ENCODE results near the gene COL18A1.

COL18A1 gene

DNA sequence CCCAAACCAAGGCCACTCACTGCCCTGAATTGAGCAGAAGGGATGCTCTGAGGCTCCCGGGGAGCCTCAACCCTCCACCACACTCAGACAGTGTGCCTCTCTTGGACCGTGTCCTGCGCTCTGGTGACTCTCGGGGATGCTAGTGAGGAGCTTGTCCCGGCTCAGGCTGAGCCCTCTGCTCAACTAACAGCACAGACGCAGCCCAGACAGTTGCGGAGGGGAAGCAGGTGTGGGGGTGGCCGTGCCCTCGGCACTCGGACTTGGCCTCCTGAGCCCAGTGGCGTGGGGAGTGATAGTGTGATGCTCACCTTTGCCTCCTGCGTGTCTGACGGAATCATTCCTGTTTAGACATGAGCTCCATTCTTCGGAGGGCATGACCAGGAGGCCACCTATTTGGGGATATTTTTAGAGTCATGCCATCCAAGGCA is 152.7 kb downstream of the COL18A1 start:
- no peaks in the 10 kb centered on the region for H3K36me3 ChIP-seq (replicated peaks in 1 of 2; ENCODE audit: control insufficient read depth in 2 of 2, insufficient read depth in 2 of 2, low read length in 2 of 2)
- no peak overlapping the region for H2BK120ac ChIP-seq (ENCODE audit: low read depth, low read length)
- no peak overlapping the region for H4K91ac ChIP-seq (ENCODE audit: low read depth, low read length, poor library complexity)
- WGBS, 2 donors (ENCODE audit: extremely low coverage in 2 of 2, insufficient read length in 2 of 2, insufficient replicate concordance in 1 of 2): no CpG with 5 or more reads among the region's 14 CpGs
- H2AK5ac ChIP-seq (ENCODE audit: low read depth, low read length): peak overlapping the region; percentile 38
- H3K4me2 ChIP-seq (ENCODE audit: insufficient read depth, low read length, poor library complexity, severe bottlenecking): no peak overlapping the region
- no peak overlapping the region for H3K18ac ChIP-seq (ENCODE audit: low read length)
- H3K27ac ChIP-seq (replicated peaks; ENCODE audit: low read length): no peak overlapping the region
- H3K23ac ChIP-seq (ENCODE audit: low read depth, low read length, poor library complexity): peak overlapping the region; percentile 76
- peak overlapping the region; percentile 73 for H2BK15ac ChIP-seq (ENCODE audit: low read length)
- H4K8ac ChIP-seq (ENCODE audit: low read depth, low read length): no peak overlapping the region
- H2BK12ac ChIP-seq (ENCODE audit: low read length): no peak overlapping the region
- H3K4me1 ChIP-seq (ENCODE audit: control insufficient read depth in 2 of 2, insufficient read depth in 1 of 2, low read depth in 1 of 2, low read length in 2 of 2): peaks cover 2 to 9% of the 10 kb centered on the region in 2 donors
- no peak overlapping the region for H3K9ac ChIP-seq (ENCODE audit: low read depth, low read length, poor library complexity)
- peaks cover 0 to 32% (median 0%) of the 10 kb centered on the region in 3 experiments for H3K27me3 ChIP-seq (ENCODE audit: control insufficient read depth in 3 of 3, insufficient read depth in 3 of 3, low read depth in 1 of 3, low read length in 3 of 3)
- H3K4ac ChIP-seq (ENCODE audit: low read length): peak overlapping the region; percentile 85
- no peaks in the 10 kb centered on the region for H3K9me3 ChIP-seq (replicated peaks in 1 of 2; ENCODE audit: control insufficient read depth in 2 of 2, insufficient read depth in 1 of 2, low read depth in 1 of 2, low read length in 2 of 2)
- DNase-seq (ENCODE audit: low spot score): no peak
- H3K4me3 ChIP-seq (ENCODE audit: low read length in 2 of 2): no peak overlapping the region
- H3K14ac ChIP-seq (ENCODE audit: low read length): no peak overlapping the region
- no peak overlapping the region for H2AFZ ChIP-seq (ENCODE audit: low read length)
- peaks cover 2% of the 10 kb centered on the region for H3K79me1 ChIP-seq (ENCODE audit: low read depth, low read length)
- peak overlapping the region; percentile 3 for H2BK5ac ChIP-seq (ENCODE audit: low read length)

DNA sequence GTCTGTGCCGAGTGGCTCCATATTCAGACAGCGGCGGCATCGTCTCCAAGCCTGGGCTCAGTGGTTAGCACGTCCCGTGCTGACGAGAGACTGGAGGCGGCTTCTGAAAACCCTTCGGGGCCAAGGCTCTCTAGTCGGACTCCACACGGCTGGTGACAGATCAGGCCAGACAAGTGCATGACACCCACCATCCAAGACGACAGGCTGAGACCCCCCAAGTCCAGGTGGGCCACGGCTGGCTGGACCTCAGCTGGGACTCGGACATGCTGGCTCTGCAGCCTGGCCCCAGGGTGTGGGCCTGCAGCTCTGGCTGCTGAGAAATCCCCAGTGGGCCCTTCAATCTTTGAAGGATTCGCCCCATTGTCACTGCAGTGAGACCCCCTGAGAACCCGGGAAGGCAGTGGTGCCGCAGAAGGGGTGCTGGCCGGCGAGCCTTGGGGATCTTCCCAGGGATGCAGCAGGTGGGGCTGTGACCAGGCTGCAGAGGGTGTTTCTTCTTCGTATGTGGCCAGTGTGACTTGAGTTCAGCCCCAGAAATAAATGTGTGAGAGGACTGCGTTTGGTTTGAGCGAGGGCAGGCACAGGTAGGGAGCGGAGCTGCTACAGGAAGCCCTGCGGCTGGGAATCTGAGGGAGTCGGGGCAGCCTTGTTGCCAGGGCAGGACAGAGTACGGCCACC is 153.2 kb downstream of the COL18A1 start:
- no peak overlapping the region for H3K14ac ChIP-seq (ENCODE audit: low read length)
- peak overlapping the region; percentile 73 for H2BK15ac ChIP-seq (ENCODE audit: low read length)
- no peak overlapping the region for H2BK12ac ChIP-seq (ENCODE audit: low read length)
- H2BK120ac ChIP-seq (ENCODE audit: low read depth, low read length): no peak overlapping the region
- H3K9ac ChIP-seq (ENCODE audit: low read depth, low read length, poor library complexity): no peak overlapping the region
- WGBS, 2 donors (ENCODE audit: extremely low coverage in 2 of 2, insufficient read length in 2 of 2, insufficient replicate concordance in 1 of 2): no CpG with 5 or more reads among the region's 26 CpGs
- peak overlapping the region; percentile 57 for H3K18ac ChIP-seq (ENCODE audit: low read length)
- no peak overlapping the region for H3K4me2 ChIP-seq (ENCODE audit: insufficient read depth, low read length, poor library complexity, severe bottlenecking)
- H2BK5ac ChIP-seq (ENCODE audit: low read length): no peak overlapping the region
- H3K23ac ChIP-seq (ENCODE audit: low read depth, low read length, poor library complexity): no peak overlapping the region
- H4K8ac ChIP-seq (ENCODE audit: low read depth, low read length): peak overlapping the region; percentile 43
- no peak for DNase-seq (ENCODE audit: low spot score)
- H3K9me3 ChIP-seq (replicated peaks in 1 of 2; ENCODE audit: control insufficient read depth in 2 of 2, insufficient read depth in 1 of 2, low read depth in 1 of 2, low read length in 2 of 2): no peaks in the 10 kb centered on the region
- no peak overlapping the region for H4K91ac ChIP-seq (ENCODE audit: low read depth, low read length, poor library complexity)
- H3K79me1 ChIP-seq (ENCODE audit: low read depth, low read length): no peaks in the 10 kb centered on the region
- no peak overlapping the region for H3K27ac ChIP-seq (replicated peaks; ENCODE audit: low read length)
- H3K4me1 ChIP-seq (ENCODE audit: control insufficient read depth in 2 of 2, insufficient read depth in 1 of 2, low read depth in 1 of 2, low read length in 2 of 2): peaks cover 0 to 7% of the 10 kb centered on the region in 2 donors
- H3K27me3 ChIP-seq (ENCODE audit: control insufficient read depth in 3 of 3, insufficient read depth in 3 of 3, low read depth in 1 of 3, low read length in 3 of 3): peaks cover 0 to 37% (median 0%) of the 10 kb centered on the region in 3 experiments
- no peaks in the 10 kb centered on the region for H3K36me3 ChIP-seq (replicated peaks in 1 of 2; ENCODE audit: control insufficient read depth in 2 of 2, insufficient read depth in 2 of 2, low read length in 2 of 2)
- H2AK5ac ChIP-seq (ENCODE audit: low read depth, low read length): peak overlapping the region; percentile 43
- no peak overlapping the region for H3K4me3 ChIP-seq (ENCODE audit: low read length in 2 of 2)
- H3K4ac ChIP-seq (ENCODE audit: low read length): no peak overlapping the region
- no peak overlapping the region for H2AFZ ChIP-seq (ENCODE audit: low read length)

DNA sequence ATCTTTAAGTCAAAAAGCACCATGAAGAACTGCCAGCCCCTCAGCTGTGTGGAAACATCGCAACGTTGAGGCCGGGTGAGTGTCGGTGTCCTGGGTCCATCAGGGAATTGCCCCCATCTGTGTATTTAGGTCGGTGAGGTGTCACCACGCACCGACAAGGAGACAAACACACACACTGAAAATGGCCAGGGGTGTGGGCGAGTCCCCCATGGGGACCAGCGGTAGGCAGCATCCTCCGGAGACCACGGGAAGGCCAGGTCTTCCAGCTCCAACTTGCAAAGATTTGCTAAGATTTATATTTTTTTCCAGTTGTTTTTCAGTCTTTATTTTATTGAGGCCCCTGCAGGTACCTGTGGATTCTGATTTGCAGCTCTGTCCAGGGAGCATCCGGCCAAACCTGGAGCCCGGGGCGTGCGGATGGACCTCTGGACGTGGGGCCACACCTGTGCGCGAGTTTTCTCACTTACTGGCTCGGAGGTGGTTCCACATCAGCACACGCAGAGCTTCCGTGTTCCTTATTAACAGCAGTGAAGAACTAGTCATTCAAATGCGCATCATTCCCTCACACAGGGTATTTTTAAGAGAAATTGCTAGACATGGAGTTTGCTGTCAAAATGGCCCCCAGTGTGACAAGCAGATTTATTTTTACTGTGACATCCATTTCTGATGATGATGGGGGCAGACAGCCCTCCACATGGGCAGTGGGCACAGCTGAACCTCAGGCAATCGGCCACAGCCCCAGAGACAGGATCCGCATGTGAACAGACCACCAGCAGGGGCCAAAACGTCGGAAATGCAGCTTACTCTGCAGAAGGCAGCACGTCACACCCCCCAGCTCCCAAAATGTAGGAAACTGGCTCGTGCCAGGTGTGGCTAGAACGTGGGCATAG is 154.5 kb downstream of the COL18A1 start:
- Histone ChIP-seq H2BK15ac (ENCODE audit: low read length) (no peak overlapping the region), H3K36me3 (replicated peaks in 1 of 2; ENCODE audit: control insufficient read depth in 2 of 2, insufficient read depth in 2 of 2, low read length in 2 of 2) (no peaks in the 10 kb centered on the region), H3K27ac (replicated peaks; ENCODE audit: low read length) (no peak overlapping the region), H3K9me3 (replicated peaks in 1 of 2; ENCODE audit: control insufficient read depth in 2 of 2, insufficient read depth in 1 of 2, low read depth in 1 of 2, low read length in 2 of 2) (no peaks in the 10 kb centered on the region), H2BK12ac (ENCODE audit: low read length) (no peak overlapping the region), H3K4ac (ENCODE audit: low read length) (no peak overlapping the region), H3K18ac (ENCODE audit: low read length) (peak overlapping the region; percentile 68), H3K79me1 (ENCODE audit: low read depth, low read length) (no peaks in the 10 kb centered on the region), H2AFZ (ENCODE audit: low read length) (no peak overlapping the region), H2BK5ac (ENCODE audit: low read length) (peak overlapping the region; percentile 8), H3K4me2 (ENCODE audit: insufficient read depth, low read length, poor library complexity, severe bottlenecking) (no peak overlapping the region), H2BK120ac (ENCODE audit: low read depth, low read length) (no peak overlapping the region), H3K27me3 (ENCODE audit: control insufficient read depth in 3 of 3, insufficient read depth in 3 of 3, low read depth in 1 of 3, low read length in 3 of 3) (peaks cover 0 to 37% (median 0%) of the 10 kb centered on the region in 3 experiments), H2AK5ac (ENCODE audit: low read depth, low read length) (peak overlapping the region; percentile 42), H3K14ac (ENCODE audit: low read length) (peak overlapping the region; percentile 67), H3K4me1 (ENCODE audit: control insufficient read depth in 2 of 2, insufficient read depth in 1 of 2, low read depth in 1 of 2, low read length in 2 of 2) (peaks cover 0 to 7% of the 10 kb centered on the region in 2 donors), H3K23ac (ENCODE audit: low read depth, low read length, poor library complexity) (peak overlapping the region; percentile 83), H3K4me3 (ENCODE audit: low read length in 2 of 2) (no peak overlapping the region), H3K9ac (ENCODE audit: low read depth, low read length, poor library complexity) (no peak overlapping the region), H4K8ac (ENCODE audit: low read depth, low read length) (no peak overlapping the region), H4K91ac (ENCODE audit: low read depth, low read length, poor library complexity) (no peak overlapping the region)
- DNase-seq (ENCODE audit: low spot score): no peak
- no CpG with 5 or more reads among the region's 29 CpGs for WGBS, 2 donors (ENCODE audit: extremely low coverage in 2 of 2, insufficient read length in 2 of 2, insufficient replicate concordance in 1 of 2)
